Nephron (organoid): ENCODE data around the gene DNAH7.
A peak's percentile ranks its signal among the peaks of the same experiment; 100 is the strongest.

Experiments used
- H3K27ac Mint-ChIP-seq, 3 experiments: 2 replicates each; pipeline ENCODE4 v1.8.0; 2020; ENCODE audit warnings: mixed read lengths in 3 of 3, mild to moderate bottlenecking in 2 of 3, moderate library complexity in 1 of 3
- H3K27me3 Mint-ChIP-seq: 2 replicates; pipeline ENCODE4 v1.8.0; 2021; ENCODE audit warnings: low read depth, mild to moderate bottlenecking, moderate library complexity, mixed read lengths
- H3K36me3 Mint-ChIP-seq: 2 replicates; pipeline ENCODE4 v1.8.0; 2020; ENCODE audit warnings: low read depth, mixed read lengths
- H3K4me1 Mint-ChIP-seq: 2 replicates; pipeline ENCODE4 v1.8.0; 2020; ENCODE audit warnings: mixed read lengths
- H3K4me3 Mint-ChIP-seq, 3 experiments: 2 replicates each; pipeline ENCODE4 v1.8.0; 2020; ENCODE audit warnings: mild to moderate bottlenecking in 3 of 3, mixed read lengths in 3 of 3, moderate library complexity in 2 of 3
- H3K9me3 Mint-ChIP-seq: 2 replicates; pipeline ENCODE4 v1.8.0; 2020; ENCODE audit warnings: mixed read lengths
- TF ChIP-seq, protein P1 (sequence below), 3 experiments: fragments of 200-600 bp; sonication (generic); IDR thresholded peaks; one replicate each; pipeline ENCODE4 v1.5.0; 2021; ENCODE audit warnings: antibody characterized with exemption in 3 of 3; ENCODE audit not compliant: unreplicated experiment in 3 of 3

DNAH7 gene

GRCh38 chr2:195899226-195899625 lies 169.4 kb downstream of the DNAH7 start:
- H3K27me3 Mint-ChIP-seq, result no peaks in the 10 kb centered on the region
- TF ChIP-seq, protein P1, sequence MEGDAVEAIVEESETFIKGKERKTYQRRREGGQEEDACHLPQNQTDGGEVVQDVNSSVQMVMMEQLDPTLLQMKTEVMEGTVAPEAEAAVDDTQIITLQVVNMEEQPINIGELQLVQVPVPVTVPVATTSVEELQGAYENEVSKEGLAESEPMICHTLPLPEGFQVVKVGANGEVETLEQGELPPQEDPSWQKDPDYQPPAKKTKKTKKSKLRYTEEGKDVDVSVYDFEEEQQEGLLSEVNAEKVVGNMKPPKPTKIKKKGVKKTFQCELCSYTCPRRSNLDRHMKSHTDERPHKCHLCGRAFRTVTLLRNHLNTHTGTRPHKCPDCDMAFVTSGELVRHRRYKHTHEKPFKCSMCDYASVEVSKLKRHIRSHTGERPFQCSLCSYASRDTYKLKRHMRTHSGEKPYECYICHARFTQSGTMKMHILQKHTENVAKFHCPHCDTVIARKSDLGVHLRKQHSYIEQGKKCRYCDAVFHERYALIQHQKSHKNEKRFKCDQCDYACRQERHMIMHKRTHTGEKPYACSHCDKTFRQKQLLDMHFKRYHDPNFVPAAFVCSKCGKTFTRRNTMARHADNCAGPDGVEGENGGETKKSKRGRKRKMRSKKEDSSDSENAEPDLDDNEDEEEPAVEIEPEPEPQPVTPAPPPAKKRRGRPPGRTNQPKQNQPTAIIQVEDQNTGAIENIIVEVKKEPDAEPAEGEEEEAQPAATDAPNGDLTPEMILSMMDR (IDR thresholded peaks at IDR 0.05; ENCODE audit: unreplicated experiment in 3 of 3), result no peak
- no peak overlapping the region for H3K4me3 Mint-ChIP-seq
- peak overlapping the region; percentile 40 to 73 (median 55) for H3K27ac Mint-ChIP-seq
- H3K9me3 Mint-ChIP-seq, result no peaks in the 10 kb centered on the region
- H3K36me3 Mint-ChIP-seq, result no peaks in the 10 kb centered on the region
- H3K4me1 Mint-ChIP-seq, result peaks cover 13% of the 10 kb centered on the region

GRCh38 chr2:195898505-195899191 lies 170.0 kb downstream of the DNAH7 start:
- Mint-ChIP-seq H3K4me1 (peaks cover 13% of the 10 kb centered on the region), H3K4me3 (no peak overlapping the region), H3K36me3 (no peaks in the 10 kb centered on the region), H3K27ac (peak overlapping the region; percentile 40 to 73 (median 55)), H3K27me3 (no peaks in the 10 kb centered on the region), H3K9me3 (no peaks in the 10 kb centered on the region)
- TF ChIP-seq, protein P1 (IDR thresholded peaks at IDR 0.05; ENCODE audit: unreplicated experiment in 3 of 3), result no peak

DNA sequence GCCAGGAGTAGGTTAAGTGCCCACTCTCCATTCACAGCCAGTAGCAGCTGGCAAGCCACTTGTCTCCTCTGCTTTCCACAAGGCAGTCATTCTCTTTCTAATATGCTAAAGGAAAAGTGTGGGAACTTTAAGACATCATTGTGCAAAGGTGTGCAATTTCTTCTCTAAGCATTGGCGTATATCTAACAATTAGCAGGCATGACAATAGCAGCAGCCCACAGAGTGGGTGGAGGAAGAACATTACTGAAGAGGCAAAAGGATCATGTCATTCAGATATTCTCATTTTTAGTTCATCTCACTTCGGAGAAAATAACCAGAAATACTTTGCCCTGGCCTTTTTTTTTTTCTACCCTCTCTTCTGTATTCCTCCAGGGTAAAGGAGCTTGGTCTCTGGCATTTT lies 177.6 kb downstream of the DNAH7 start:
- Mint-ChIP-seq H3K27me3 (no peaks in the 10 kb centered on the region), H3K27ac (no peak overlapping the region), H3K36me3 (no peaks in the 10 kb centered on the region), H3K9me3 (no peaks in the 10 kb centered on the region), H3K4me3 (no peak overlapping the region), H3K4me1 (no peaks in the 10 kb centered on the region)
- TF ChIP-seq, protein P1 (IDR thresholded peaks at IDR 0.05; ENCODE audit: unreplicated experiment in 3 of 3), result no peak

DNA sequence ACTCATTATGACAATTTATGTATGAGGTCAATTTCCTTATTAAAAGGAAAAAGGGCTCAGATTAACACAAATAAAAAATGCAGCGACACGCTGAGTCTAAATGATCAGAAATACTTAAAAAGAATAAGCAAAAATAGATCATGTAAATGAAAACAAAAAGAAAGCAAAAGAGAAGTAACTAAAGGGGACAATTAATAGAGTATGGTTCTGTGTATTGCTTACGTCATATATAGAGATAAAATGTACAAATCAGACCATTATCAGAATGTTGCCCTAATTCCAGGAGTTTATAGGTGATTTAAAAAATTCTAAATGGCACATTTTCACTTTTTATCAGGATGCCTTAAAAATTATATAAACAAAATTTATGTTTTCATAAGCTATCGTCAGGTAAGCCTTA lies 189.5 kb downstream of the DNAH7 start:
- TF ChIP-seq, protein P1 (IDR thresholded peaks at IDR 0.05; ENCODE audit: unreplicated experiment in 3 of 3), result no peak
- H3K9me3 Mint-ChIP-seq, result no peaks in the 10 kb centered on the region
- no peaks in the 10 kb centered on the region for H3K4me1 Mint-ChIP-seq
- no peak overlapping the region for H3K4me3 Mint-ChIP-seq
- no peak overlapping the region for H3K27ac Mint-ChIP-seq
- H3K36me3 Mint-ChIP-seq, result peaks cover 4% of the 10 kb centered on the region
- no peaks in the 10 kb centered on the region for H3K27me3 Mint-ChIP-seq

DNA sequence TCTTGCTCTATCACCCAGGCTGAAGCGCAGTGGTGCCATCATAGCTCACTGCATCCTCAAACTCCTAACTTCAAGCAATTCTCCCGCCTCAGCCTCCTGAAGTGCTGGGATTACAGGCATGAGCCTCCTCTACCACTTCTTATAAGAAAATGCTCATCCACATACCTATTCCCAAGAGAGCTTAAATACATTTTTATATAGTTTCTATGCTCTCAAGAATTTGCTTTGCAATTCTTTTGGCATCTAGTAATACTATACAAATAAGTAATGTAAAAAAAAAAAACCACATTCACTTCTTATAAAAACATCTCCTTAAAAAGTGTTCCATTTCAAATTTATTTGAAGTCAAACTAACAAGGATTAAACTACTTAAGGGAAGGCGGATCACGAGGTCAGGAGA lies 197.3 kb downstream of the DNAH7 start:
- H3K4me1 Mint-ChIP-seq, result no peaks in the 10 kb centered on the region
- TF ChIP-seq, protein P1 (IDR thresholded peaks at IDR 0.05; ENCODE audit: unreplicated experiment in 3 of 3), result no peak
- H3K4me3 Mint-ChIP-seq, result no peak overlapping the region
- no peaks in the 10 kb centered on the region for H3K9me3 Mint-ChIP-seq
- peaks cover 12% of the 10 kb centered on the region for H3K36me3 Mint-ChIP-seq
- H3K27ac Mint-ChIP-seq, result no peak overlapping the region
- no peaks in the 10 kb centered on the region for H3K27me3 Mint-ChIP-seq

DNA sequence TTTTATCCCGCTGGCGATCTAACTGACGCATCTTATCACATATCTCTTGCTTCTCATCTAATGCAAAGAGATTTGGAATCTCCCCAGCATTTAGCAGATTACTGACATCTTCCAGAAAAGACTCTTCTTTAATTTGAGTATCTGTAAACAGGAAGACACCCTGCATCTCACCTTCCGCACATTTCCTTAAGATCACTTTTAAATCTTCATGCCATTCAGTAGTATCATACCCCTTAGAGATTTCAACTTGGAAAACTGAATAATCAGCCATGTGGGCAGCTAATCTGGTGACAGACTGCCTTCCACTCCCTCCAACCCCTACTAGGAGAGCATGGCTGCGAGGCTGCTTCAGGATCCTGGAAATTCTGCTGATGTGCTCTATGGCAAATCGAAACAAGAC lies 204.3 kb downstream of the DNAH7 start:
- H3K4me3 Mint-ChIP-seq, result no peak overlapping the region
- peaks cover 11% of the 10 kb centered on the region for H3K4me1 Mint-ChIP-seq
- no peaks in the 10 kb centered on the region for H3K9me3 Mint-ChIP-seq
- H3K36me3 Mint-ChIP-seq, result no peaks in the 10 kb centered on the region
- TF ChIP-seq, protein P1 (IDR thresholded peaks at IDR 0.05; ENCODE audit: unreplicated experiment in 3 of 3), result no peak
- no peaks in the 10 kb centered on the region for H3K27me3 Mint-ChIP-seq
- H3K27ac Mint-ChIP-seq, result no peak overlapping the region
